Stimulated activated CD8-positive, alpha-beta memory T cell treated with anti-CD3 and anti-CD28 coated beads, Interleukin-4, amount 100 ng/mL, for 48 hours (primary cell): Measurements from ENCODE around the gene NDUFB10.
"Not testable (repeated sequence)": the region's sequence is repeated elsewhere in the genome, so short reads cannot be mapped to it uniquely, and the experiment has no call there.

Experiments
- DNase-seq: peaks from one replicate; pipeline ENCODE4 v3.0.0-alpha.2; 2020

The NDUFB10 gene

GRCh38 chr16:1926271-1926670 lies 33.1 kb upstream of the NDUFB10 start:
- no peak for DNase-seq

DNA sequence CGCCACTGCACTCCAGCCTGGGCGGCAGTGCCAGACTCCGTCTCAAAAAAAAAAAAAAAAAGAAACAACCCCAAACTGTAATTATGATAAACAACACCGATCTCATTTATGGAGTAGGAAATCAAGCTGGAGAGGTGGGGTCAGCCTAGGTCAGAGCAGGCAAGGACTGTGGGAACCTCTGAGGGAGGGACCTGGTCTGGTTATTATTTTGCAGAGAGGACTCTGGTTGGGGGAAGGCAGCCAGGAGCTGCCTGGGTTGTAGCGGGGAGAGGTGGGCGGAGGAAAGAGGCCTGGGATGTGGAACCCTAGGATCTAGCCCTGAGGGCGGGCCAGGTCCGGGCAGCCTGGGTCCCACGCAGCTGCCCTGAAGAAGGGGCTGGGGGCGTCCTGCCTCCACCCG lies 30.2 kb upstream of the NDUFB10 start:
- peak; percentile 36 for DNase-seq

DNA sequence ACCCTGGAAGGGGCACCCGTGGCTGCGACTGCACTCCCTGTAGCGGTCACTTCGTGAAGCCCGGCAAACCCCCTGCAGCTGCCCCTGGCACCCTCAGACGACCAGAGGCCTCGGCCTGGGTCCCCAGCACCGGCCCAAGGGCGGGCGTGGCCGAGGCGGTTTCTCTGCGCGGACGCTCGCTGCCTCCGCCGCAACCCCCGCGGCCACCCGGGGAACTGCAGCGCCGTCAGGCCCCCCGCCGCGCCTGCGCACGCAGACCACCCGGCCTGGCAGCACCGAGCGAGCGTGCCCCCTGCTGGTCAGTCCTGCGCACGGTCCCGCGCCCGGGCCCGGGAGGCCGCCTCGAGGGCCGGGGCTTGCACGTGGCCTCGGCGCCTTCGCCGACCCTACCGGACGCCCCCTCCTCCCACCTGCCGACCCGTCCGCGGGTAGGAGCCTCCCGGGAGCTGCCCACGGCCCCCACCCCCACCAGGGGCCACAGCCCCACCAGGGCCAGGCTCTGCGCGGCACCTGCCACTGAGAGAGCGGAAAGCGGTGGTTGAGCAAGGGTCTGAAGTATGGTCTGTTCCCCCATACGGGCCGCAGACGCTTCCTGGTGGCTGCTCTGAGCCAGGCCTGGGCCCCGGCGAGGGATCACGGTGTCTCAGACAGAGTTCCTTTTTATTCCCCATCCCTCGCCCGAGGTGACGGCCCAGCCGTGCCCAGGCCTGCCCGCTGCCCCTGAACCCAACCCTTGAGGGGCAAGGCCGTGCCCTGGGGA lies 29.6 kb upstream of the NDUFB10 start:
- DNase-seq = peak; percentile 97

GRCh38 chr16:1930338-1930720 lies 29.0 kb upstream of the NDUFB10 start:
- no peak for DNase-seq

GRCh38 chr16:1932050-1933028 lies 27.0 kb upstream of the NDUFB10 start:
- DNase-seq = no peak

DNA sequence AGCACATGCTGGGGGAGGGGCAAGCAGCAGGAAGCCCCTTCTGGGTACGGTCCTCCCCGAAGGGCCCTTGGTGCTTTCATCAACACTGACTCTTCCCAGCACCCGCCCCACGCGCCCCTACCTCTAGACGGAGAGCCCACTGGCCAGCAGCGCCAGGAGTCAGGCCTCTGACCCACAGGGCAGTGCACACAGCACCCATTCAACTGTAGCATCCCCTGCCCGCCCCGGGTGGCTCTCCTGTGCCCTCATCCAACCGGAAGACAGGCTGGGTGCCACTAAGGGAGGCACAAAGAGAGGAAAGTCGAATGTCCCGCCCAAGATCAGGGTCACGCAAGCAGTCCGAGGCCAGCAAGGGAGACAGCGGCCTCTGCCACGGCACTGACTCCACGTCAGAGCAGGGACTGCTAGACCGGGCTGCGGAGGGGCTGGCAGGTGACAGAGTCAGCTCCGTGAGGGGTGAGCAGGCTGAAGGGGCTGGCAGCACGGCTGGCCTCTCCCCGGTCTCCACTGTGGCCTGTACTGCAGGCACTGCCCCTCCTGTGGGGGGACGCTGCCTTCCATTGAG lies 26.2 kb upstream of the NDUFB10 start:
- no peak for DNase-seq

- no peak for DNase-seq
Observed at GRCh38 chr16:1936945-1937479, 22.3 kb upstream of the NDUFB10 start.

- DNase-seq = no peak
Observed at GRCh38 chr16:1938316-1938715, 21.0 kb upstream of the NDUFB10 start.

DNA sequence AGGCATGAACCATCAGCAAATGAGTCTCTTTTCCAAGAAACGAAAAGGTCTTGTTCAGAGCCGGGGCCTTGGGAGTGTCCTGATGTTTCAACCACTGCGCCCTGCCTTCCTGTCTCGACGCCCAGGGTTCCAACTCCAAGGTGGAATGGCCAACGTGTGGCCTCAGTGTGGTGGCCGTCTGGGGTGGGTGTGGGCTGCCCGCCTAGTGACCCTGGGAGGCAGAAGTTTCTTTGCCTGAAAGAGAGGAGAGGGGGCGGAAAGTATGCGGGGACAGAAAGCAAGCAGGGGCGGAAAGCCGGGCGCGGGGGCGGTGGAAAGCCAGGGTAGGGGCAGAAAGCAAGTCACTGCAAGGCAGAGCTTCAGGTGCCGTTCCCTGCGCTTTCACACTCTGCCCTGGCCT lies 20.4 kb upstream of the NDUFB10 start:
- DNase-seq = no peak

- DNase-seq = not testable (repeated sequence)
Observed at GRCh38 chr16:1939833-1940232, 19.5 kb upstream of the NDUFB10 start.

GRCh38 chr16:1940273-1941161 lies 18.8 kb upstream of the NDUFB10 start:
- DNase-seq = no peak

DNA sequence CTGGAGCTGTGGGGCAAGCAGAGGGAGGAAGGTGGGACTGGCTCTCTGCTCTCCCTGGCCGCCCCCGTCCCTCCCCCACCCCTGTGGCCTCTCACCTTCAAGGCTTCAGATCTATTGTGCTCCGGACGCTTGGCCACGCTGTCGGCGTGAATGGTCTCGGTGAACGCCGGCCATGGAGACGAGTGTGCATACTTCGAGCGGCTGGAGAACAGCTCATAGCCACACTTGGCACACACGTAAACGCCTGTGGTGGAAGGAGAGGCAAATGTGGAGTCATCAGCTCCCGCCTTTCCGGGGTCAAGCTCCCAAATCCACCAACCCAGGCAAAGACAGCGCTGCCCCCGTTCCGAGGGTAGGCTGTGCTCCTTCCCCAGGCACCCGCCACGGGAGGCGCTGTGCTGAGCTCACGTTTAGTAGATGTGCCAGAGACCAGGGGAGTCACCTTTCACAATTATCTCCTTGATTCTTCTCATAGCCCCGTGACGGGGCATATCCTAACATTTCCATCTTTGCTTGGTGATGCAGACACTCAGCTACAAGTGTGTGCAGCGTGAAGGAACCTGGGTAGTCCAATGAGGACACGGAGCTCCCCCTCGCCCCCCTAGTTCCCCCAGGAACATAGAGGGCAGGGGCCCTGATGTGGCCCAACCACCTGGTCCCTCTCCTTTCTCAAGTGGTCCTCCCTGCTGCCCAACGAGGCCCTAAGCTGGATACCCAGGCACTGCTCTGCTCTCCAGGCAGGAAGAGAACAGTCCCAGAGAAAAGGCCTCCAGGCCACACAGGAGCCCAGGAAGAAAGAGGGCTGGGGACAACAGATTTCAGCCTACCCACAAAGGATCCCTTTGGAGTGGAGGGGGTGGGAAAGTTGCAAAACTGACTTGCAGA lies 17.9 kb upstream of the NDUFB10 start:
- no peak for DNase-seq

- peak; percentile 36 for DNase-seq
Observed at GRCh38 chr16:1942047-1942809, 17.1 kb upstream of the NDUFB10 start.

GRCh38 chr16:1942810-1943726 lies 16.3 kb upstream of the NDUFB10 start, which contains the start of gene MSRB1:
Gene MSRB1, minus strand, starts transcription at chr16:1943199. Its CDS starts 43 bp downstream, at chr16:1943156.
- peak; percentile 100 for DNase-seq

DNA sequence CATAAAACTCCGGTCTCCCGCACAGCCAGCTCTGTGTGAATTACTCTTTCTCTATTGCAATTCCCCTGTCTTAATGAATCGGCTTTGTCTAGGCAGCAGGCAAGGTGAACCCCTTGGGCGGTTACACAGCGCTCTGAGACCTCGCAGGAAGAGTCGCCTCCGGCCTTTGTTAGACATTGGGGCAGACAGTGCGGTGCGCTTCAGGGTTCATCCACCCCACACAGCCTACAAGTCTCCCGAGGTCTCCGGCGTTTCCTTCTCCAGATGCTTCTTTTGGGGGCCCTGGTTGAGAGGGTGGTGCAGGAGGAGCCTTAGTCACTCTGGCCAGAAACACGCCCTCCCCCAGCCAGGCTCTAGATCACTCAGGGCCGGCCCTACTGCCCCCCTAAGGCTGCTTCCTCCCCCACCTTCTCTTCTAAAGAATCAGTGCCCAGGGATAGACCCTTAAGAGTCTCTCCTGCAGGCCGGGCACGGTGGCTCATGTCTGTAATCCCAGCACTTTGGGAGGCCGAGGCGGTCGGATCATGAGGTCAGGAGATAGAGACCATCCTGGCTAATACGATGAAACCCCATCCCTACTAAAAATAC lies 14.6 kb upstream of the NDUFB10 start:
- DNase-seq = no peak

- DNase-seq = no peak
Observed at GRCh38 chr16:1945559-1946391, 13.6 kb upstream of the NDUFB10 start.

GRCh38 chr16:1946495-1947368 lies 12.6 kb upstream of the NDUFB10 start:
- no peak for DNase-seq
